Neural progenitor cell (in vitro differentiated cells): ENCODE data around the gene SH3BP5. TPM values are rescaled to one million over a fixed set of nuclear protein-coding genes. Genes with fewer than 3 reads are reported as not detected.

ENCODE experiments used
- DNase-seq: peaks from one replicate; pipeline ENCODE4 v3.0.0-alpha.2; 2016; ENCODE audit warnings: low spot score
- H2AFZ ChIP-seq: fragments of 200-600 bp; sonication (generic); replicated peaks from 2 replicates; pipeline ENCODE4 v1.6.1; 2016; ENCODE audit warnings: antibody characterized with exemption
- H3F3A ChIP-seq: fragments of 200-600 bp; sonication (generic); 2 replicates; pipeline ENCODE4 v1.6.1; 2016; ENCODE audit warnings: antibody characterized with exemption, low read depth
- H3K27ac ChIP-seq: fragments of 200-600 bp; sonication (generic); 2 replicates; pipeline ENCODE4 v1.5.1; 2016; ENCODE audit warnings: mild to moderate bottlenecking
- H3K27me3 ChIP-seq: fragments of 200-600 bp; sonication (generic); 2 replicates; pipeline ENCODE4 v1.6.1; 2016; ENCODE audit warnings: mild to moderate bottlenecking, moderate library complexity
- H3K36me3 ChIP-seq: fragments of 200-600 bp; sonication (generic); 2 replicates; pipeline ENCODE4 v1.5.1; 2016
- H3K4me1 ChIP-seq: fragments of 200-600 bp; sonication (generic); 2 replicates; pipeline ENCODE4 v1.6.1; 2016; ENCODE audit warnings: mixed run types
- H3K4me2 ChIP-seq: fragments of 200-600 bp; sonication (generic); 2 replicates; pipeline ENCODE4 v1.6.1; 2016
- H3K4me3 ChIP-seq: fragments of 200-600 bp; sonication (generic); 2 replicates; pipeline ENCODE4 v1.5.1; 2016
- H3K79me2 ChIP-seq: fragments of 200-600 bp; sonication (generic); 2 replicates; pipeline ENCODE4 v1.6.1; 2016; ENCODE audit warnings: low read depth
- H3K9ac ChIP-seq: fragments of 200-600 bp; sonication (generic); 2 replicates; pipeline ENCODE4 v1.6.1; 2016
- H3K9me3 ChIP-seq: fragments of 200-600 bp; sonication (generic); 2 replicates; pipeline ENCODE4 v1.5.1; 2016; ENCODE audit warnings: low read depth
- H4K20me1 ChIP-seq: fragments of 200-600 bp; sonication (generic); 2 replicates; pipeline ENCODE4 v1.6.1; 2016; ENCODE audit warnings: low read depth
- H3K27ac Mint-ChIP-seq: 3 replicates; pipeline ENCODE4 v1.8.0; 2021; ENCODE audit warnings: mixed read lengths
- H3K27me3 Mint-ChIP-seq: 2 replicates; pipeline ENCODE4 v1.8.0; 2022; ENCODE audit warnings: low read depth, mild to moderate bottlenecking, inconsistent platforms, moderate library complexity, mixed read lengths; ENCODE audit not compliant: insufficient read depth
- H3K36me3 Mint-ChIP-seq: 3 replicates; pipeline ENCODE4 v1.8.0; 2021; ENCODE audit warnings: mixed read lengths
- H3K4me1 Mint-ChIP-seq: 3 replicates; pipeline ENCODE4 v1.8.0; 2021; ENCODE audit warnings: mixed read lengths
- H3K4me3 Mint-ChIP-seq: 3 replicates; pipeline ENCODE4 v1.8.0; 2021; ENCODE audit warnings: mild to moderate bottlenecking, moderate library complexity, mixed read lengths
- H3K9me3 Mint-ChIP-seq: 3 replicates; pipeline ENCODE4 v1.8.0; 2020; ENCODE audit warnings: mixed read lengths
- EZH2 ChIP-seq: fragments of 200-600 bp; sonication (generic); IDR thresholded peaks from 2 replicates; pipeline ENCODE4 v1.6.1; 2017; ENCODE audit warnings: antibody characterized with exemption, mild to moderate bottlenecking, moderate library complexity
- EZH2phosphoT487 ChIP-seq: fragments of 200-600 bp; sonication (generic); IDR thresholded peaks from 2 replicates; pipeline ENCODE4 v1.6.1; 2017; ENCODE audit warnings: antibody characterized with exemption
- total RNA-seq: library from RNA; depleted of rRNA; stranded (reverse); fragments of >200 nt; gene quantifications from 2 replicates; pipeline ENCODE4 v1.2.3, GENCODE V29; 2015; ENCODE audit warnings: low replicate concordance
- TF ChIP-seq, protein P1 (sequence below): fragments of 200-600 bp; sonication (generic); IDR thresholded peaks from 2 replicates; pipeline ENCODE4 v1.5.1; 2017; ENCODE audit warnings: antibody characterized with exemption, mild to moderate bottlenecking

Gene SH3BP5
- total RNA-seq, 1 donor from 2014 or later, result 11.2 TPM

DNA sequence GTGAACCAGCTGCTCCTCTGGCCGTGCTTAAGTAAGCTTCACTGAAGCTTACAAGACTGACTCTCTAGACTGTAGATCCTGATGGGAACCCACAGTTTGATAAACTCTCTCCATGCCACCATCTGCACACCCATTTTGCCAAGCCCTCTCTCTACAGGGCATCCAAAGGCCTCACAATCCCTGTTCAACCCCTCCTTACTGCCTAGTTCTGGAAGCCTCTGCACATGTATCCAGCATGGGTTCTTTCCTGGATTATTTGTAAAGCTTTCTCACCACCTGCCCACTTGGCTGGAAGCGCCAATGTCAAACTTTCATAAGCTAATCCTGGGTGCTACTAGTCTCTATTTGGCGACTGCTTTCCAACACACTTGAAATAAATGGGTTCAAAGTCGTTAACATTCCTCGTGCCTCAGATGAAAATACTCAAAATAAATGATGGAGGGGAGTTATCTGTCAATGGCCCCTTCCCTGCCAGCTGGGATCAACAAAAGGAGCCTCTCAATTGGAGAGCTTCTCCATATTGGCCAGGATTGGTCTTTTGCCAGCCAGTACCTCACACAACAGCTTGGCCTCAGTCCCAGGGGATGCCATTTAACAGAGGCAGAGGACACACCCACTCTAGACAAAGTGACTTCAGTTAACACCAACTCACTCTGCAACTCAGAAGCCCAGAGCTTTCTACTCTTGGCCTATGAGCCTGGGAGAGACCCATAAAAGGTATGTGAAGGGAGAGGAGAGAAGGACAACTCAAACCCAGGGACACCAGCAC lies 48.1 kb downstream of the SH3BP5 start:
- Mint-ChIP-seq H3K4me1 (peaks cover 12% of the 10 kb centered on the region), H3K27me3 (peaks cover 4% of the 10 kb centered on the region), H3K36me3 (no peaks in the 10 kb centered on the region), H3K9me3 (no peaks in the 10 kb centered on the region), H3K27ac (no peak overlapping the region), H3K4me3 (no peak overlapping the region)
- Histone ChIP-seq H3K27me3 (no peaks in the 10 kb centered on the region), H3K9ac (no peak overlapping the region), H2AFZ (no peak overlapping the region), H4K20me1 (no peaks in the 10 kb centered on the region), H3K4me3 (no peak overlapping the region), H3K4me1 (peaks cover 17% of the 10 kb centered on the region), H3K9me3 (no peaks in the 10 kb centered on the region), H3F3A (peaks cover 8% of the 10 kb centered on the region), H3K4me2 (no peak overlapping the region), H3K36me3 (no peaks in the 10 kb centered on the region), H3K27ac (no peak overlapping the region), H3K79me2 (no peaks in the 10 kb centered on the region)
- no peak for DNase-seq
- TF ChIP-seq EZH2phosphoT487, result no peak
- TF ChIP-seq, protein P1, sequence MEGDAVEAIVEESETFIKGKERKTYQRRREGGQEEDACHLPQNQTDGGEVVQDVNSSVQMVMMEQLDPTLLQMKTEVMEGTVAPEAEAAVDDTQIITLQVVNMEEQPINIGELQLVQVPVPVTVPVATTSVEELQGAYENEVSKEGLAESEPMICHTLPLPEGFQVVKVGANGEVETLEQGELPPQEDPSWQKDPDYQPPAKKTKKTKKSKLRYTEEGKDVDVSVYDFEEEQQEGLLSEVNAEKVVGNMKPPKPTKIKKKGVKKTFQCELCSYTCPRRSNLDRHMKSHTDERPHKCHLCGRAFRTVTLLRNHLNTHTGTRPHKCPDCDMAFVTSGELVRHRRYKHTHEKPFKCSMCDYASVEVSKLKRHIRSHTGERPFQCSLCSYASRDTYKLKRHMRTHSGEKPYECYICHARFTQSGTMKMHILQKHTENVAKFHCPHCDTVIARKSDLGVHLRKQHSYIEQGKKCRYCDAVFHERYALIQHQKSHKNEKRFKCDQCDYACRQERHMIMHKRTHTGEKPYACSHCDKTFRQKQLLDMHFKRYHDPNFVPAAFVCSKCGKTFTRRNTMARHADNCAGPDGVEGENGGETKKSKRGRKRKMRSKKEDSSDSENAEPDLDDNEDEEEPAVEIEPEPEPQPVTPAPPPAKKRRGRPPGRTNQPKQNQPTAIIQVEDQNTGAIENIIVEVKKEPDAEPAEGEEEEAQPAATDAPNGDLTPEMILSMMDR, result no peak
- TF ChIP-seq EZH2, result no peak

DNA sequence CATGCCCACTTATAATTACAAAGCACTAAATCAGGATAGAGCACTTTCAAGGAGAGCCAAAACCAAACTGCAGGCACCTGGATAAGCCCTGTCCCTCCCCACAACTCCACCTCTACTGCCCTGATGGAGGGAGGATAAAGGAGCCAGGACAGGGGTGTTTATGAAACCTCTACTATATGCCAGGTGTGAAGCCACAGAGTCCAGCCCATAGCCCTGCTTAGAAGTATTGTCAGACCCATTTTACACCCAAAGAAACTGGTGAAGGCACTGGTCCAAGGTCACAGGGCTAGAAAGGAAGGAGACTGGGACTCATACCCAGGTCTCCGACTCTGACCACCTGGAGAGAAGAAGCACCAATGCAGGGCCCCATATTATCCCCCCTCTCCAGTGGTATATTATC lies 48.7 kb downstream of the SH3BP5 start:
- Histone ChIP-seq H3K4me2 (no peak overlapping the region), H4K20me1 (no peaks in the 10 kb centered on the region), H2AFZ (no peak overlapping the region), H3K79me2 (no peaks in the 10 kb centered on the region), H3K9me3 (no peaks in the 10 kb centered on the region), H3K9ac (no peak overlapping the region), H3K36me3 (no peaks in the 10 kb centered on the region), H3K4me1 (peaks cover 20% of the 10 kb centered on the region), H3F3A (peaks cover 8% of the 10 kb centered on the region), H3K4me3 (no peak overlapping the region), H3K27me3 (no peaks in the 10 kb centered on the region), H3K27ac (no peak overlapping the region)
- Mint-ChIP-seq H3K4me1 (peaks cover 17% of the 10 kb centered on the region), H3K4me3 (no peak overlapping the region), H3K9me3 (no peaks in the 10 kb centered on the region), H3K27me3 (peaks cover 4% of the 10 kb centered on the region), H3K27ac (no peak overlapping the region), H3K36me3 (no peaks in the 10 kb centered on the region)
- TF ChIP-seq EZH2 (no peak), EZH2phosphoT487 (no peak)
- TF ChIP-seq, protein P1, result no peak
- no peak for DNase-seq

DNA sequence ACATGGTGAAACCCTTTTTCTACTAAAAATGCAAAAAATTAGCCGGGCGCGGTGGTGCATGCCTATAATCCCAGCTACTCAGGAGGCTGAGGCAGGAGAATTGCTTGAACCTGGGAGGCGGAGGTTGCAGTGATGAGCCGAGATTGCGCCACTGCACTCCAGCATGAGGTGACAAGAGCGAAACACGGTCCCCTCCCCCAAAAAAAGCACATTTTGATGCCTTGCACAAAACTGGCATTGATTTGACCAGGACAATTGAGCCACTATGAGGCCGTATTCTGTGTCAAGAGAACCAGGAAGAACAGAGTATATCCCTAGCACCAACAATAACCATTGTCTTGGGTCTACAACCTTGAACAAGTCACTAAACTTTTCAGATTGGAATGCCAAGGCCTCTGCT lies 50.6 kb downstream of the SH3BP5 start:
- Mint-ChIP-seq H3K27ac (no peak overlapping the region), H3K4me1 (peaks cover 29% of the 10 kb centered on the region), H3K36me3 (no peaks in the 10 kb centered on the region), H3K9me3 (no peaks in the 10 kb centered on the region), H3K4me3 (no peak overlapping the region), H3K27me3 (peaks cover 2% of the 10 kb centered on the region)
- Histone ChIP-seq H3K36me3 (no peaks in the 10 kb centered on the region), H3K4me2 (no peak overlapping the region), H3K4me1 (peaks cover 28% of the 10 kb centered on the region), H3F3A (peaks cover 8% of the 10 kb centered on the region), H3K79me2 (no peaks in the 10 kb centered on the region), H2AFZ (no peak overlapping the region), H3K27ac (no peak overlapping the region), H3K4me3 (no peak overlapping the region), H3K9ac (no peak overlapping the region), H4K20me1 (peaks cover 5% of the 10 kb centered on the region), H3K27me3 (no peaks in the 10 kb centered on the region), H3K9me3 (no peaks in the 10 kb centered on the region)
- no peak for DNase-seq
- TF ChIP-seq EZH2phosphoT487 (no peak), EZH2 (no peak)
- TF ChIP-seq, protein P1, result no peak
